AG10803 (cell line): ENCODE measurements around the gene TMEM150A.

Experiments
- DNase-seq: peaks from one replicate; pipeline ENCODE4 v3.0.0; 2010; ENCODE audit warnings: low read depth
- H3K4me3 ChIP-seq: 2 replicates; pipeline ENCODE4 v1.5.1; 2011; ENCODE audit warnings: mild to moderate bottlenecking, low read length, control low read depth
- TF ChIP-seq, protein P1 (sequence below): conservative IDR thresholded peaks from 2 replicates; pipeline ENCODE4 v1.5.1; 2011; ENCODE audit warnings: mild to moderate bottlenecking, low read length, control low read depth, inconsistent platforms

Gene TMEM150A

DNA sequence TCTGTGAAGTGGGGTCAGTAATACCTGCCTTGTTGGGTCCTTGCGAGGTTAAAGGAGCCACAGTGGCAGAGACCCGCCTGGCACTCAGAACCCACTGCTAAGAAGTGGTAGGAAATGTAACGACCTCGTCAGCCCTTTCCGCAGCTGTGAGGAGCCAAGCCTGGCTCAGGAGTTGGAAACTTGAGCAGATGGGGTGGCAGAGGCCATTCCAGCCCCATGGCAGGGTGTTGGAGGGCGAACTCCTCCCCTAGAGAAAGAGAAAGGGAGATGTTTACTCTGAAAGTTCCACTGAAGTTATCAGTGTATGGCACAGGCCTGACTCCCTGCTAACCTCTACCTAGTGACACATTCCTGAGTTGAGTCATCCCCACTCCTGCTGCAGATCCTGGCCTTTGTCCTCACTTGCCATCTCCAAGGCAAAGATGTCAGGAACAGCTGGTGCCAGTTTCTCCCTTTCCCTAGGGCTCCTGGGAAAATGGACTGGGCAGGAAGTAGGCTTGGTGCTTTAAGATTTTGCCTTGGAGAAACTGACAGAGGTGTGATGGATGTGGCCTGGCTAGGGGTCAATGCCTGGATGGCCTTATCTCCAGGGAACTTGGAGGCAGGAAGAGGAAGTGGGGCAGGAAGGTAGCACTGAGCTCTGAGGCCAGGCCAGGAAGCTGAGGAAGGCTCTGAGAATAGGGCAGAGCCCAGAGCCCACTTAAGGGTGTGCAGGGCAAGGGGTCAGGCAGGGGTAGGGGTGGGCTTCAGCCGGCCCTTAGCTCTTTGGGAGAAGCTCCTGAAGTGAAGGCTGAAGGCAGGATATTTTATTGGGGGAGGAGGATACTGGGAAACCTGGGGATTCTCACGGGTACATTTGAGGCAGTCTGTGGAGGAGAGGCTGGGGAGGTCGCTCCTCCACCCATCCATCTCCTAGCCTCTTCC lies 17.4 kb downstream of the TMEM150A start:
- peak overlapping the region; percentile 68 for H3K4me3 ChIP-seq
- peak; percentile 81 for DNase-seq
- TF ChIP-seq, protein P1, sequence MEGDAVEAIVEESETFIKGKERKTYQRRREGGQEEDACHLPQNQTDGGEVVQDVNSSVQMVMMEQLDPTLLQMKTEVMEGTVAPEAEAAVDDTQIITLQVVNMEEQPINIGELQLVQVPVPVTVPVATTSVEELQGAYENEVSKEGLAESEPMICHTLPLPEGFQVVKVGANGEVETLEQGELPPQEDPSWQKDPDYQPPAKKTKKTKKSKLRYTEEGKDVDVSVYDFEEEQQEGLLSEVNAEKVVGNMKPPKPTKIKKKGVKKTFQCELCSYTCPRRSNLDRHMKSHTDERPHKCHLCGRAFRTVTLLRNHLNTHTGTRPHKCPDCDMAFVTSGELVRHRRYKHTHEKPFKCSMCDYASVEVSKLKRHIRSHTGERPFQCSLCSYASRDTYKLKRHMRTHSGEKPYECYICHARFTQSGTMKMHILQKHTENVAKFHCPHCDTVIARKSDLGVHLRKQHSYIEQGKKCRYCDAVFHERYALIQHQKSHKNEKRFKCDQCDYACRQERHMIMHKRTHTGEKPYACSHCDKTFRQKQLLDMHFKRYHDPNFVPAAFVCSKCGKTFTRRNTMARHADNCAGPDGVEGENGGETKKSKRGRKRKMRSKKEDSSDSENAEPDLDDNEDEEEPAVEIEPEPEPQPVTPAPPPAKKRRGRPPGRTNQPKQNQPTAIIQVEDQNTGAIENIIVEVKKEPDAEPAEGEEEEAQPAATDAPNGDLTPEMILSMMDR: no peak

DNA sequence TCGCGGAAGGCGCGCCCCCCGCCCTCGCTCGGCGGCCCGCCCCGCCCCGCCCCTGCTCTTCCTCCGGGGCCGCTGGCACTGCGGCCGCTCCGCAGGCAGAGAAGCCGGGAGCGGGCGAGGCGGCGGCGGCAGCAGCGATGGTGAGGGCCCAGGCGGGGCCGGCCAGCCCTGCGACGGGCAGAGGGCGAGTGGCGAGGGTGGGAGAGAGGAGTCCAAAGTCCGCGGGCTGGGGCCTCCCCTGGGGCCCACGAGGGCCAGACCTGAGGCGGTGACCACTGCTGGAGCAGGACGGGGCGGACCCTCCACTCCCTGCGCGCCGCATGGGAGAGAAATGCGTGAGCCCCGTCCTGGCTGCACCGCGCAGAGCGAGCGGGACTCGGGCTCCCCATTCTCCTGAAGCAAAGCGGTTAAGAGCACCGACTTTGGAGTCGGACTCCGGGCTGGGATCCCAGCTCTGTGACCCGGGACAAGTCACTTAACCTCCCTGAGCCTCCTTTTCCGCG lies 18.1 kb downstream of the TMEM150A start, which contains the start of gene VAMP5:
TSS of gene VAMP5 (plus strand) at position 78 of the 503 bp plus-strand sequence. CDS start at position 138, 60 bp downstream.
- DNase-seq: peak; percentile 17
- TF ChIP-seq, protein P1: no peak
- H3K4me3 ChIP-seq: peak within 1 kb of the TSS; percentile 68

DNA sequence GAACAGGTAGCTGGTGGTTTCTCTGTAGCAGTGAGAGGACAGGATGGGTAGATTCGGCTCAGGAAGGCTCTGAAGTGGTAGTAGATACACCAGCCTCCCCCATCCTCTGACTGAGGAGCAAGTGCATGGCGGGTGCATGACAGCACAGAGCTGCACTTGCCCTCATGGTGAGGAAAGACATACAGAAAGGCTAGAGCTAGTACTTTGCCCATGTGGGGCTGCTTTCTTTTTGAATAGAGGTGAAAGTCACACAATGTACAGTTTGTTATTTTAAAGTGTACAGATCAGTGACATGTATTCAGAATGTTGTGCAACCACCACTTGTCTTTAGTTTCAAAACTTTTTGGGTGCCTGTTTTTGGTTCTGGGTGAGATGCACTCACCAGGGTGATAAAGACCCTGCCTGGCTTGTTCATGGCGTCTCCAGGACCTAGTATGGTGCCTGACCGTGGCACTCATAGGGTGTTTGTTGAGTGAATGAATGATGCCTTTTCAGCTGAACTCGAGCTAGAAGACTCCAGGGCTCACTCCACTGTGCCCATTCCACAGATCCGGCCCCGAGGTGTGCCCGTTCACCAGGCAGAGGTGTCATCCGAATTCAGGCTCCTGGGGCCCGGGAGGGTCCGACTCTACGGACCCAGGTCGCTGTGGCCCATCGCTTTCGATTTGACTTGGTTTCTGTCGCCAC lies 18.7 kb downstream of the TMEM150A start:
- H3K4me3 ChIP-seq: peak overlapping the region; percentile 68
- TF ChIP-seq, protein P1: no peak
- DNase-seq: no peak

DNA sequence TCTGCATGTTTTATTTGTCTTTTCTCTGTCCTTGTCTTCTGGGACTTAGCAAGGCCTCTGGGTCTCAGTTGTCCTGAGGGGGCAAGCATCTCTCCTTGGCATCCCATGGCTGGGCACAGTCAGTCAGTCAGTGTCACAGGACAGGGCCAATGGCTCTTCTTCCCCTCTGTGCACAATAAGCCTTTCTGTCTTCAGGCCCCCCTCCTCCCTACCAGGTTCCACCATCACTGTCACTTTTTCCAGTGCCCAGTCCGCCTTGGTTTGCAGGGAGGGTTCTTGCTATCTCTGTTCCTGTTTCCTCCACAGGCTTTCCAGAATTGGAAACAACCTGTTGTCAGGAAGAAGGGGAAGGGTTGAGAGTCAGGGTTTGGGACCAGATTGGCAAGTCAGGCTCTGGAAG lies 20.0 kb downstream of the TMEM150A start:
- no peak for DNase-seq
- TF ChIP-seq, protein P1: no peak
- no peak overlapping the region for H3K4me3 ChIP-seq

DNA sequence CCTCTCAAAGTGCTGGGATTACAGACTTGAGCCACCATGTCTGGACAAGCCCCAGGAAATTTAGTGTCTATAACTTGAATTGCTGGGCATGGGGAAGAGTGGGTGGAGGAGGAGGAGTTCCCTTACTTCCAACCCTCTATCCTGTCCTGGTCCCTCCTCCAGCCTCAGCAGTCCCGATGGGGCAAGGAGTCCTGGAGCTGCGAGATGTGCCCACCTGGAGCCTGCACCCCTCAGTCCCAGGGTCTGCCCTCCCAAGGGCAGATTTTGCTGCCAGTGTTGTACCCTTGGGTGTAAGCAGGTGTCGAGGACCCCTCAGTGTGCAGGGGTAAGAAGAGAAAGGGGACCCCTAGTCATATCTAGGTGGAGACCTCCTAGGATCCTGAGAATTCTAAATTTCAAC lies 22.3 kb downstream of the TMEM150A start:
- TF ChIP-seq, protein P1: no peak
- H3K4me3 ChIP-seq: no peak overlapping the region
- DNase-seq: no peak

DNA sequence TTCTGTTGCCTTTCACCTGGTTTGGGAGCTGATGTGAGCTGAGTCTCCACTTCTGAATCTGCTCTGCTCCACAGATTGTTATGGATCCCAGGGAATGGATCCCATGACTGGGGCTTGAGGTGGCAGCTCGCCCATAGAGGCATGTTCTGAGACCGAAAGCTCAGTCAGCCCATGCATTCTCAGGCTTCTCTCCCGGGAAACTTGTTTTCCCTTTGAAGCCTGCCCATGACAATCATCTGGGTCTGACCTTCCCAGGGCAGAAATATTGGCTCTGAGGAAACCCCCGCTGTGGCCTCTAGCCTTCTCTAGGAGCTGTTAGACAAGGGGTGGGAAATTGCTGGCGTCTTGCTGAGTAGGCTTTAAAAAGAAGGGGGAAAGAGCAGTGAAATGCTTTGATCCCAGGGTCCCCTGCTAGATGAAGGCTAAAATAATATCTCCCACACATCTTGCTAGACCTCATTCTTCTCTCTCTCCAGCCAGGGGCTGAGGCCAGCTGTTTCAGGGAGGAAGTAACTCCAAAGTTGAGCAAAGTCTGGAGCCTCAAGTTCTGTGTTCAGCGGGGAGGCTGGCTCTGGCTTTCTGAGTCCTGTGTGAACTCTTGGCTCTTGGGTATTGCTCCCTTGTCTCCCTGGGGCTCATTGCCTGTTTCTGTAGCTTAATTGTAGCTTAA lies 23.1 kb downstream of the TMEM150A start:
- no peak for DNase-seq
- H3K4me3 ChIP-seq: no peak overlapping the region
- TF ChIP-seq, protein P1: no peak
